NCI-H2196 (cell line): ENCODE results near the gene MKRN2OS.

Source experiments
- DNase-seq: peaks from one replicate; lab custom pipeline; 2025; ENCODE audit not compliant: unreplicated experiment; lab: John Stamatoyannopoulos, UW

The MKRN2OS gene, protein sequence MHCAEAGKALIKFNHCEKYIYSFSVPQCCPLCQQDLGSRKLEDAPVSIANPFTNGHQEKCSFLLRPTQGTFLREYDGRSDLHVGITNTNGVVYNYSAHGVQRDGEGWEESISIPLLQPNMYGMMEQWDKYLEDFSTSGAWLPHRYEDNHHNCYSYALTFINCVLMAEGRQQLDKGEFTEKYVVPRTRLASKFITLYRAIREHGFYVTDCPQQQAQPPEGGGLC

DNA sequence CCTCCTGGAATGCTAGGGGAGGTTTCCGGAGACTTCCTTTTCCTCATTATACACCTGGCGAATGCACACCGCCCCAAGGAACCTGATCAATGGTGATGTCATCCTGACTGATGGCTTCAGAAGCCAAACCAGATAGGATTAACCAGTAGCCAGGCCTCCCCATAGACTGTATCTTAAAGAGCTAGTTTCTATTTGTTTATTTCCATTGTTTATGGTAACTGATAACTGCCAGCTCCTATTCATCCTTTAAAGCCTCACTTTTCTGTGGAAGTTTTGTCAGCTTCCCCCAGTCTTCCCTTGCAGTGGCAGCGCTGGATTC lies at the start of gene MKRN2OS:
TSS of gene MKRN2OS (minus strand) at position 27 of the 319 bp plus-strand sequence. CDS start 35 bp downstream, outside the sequence.
- peak; percentile 8 for DNase-seq

DNA sequence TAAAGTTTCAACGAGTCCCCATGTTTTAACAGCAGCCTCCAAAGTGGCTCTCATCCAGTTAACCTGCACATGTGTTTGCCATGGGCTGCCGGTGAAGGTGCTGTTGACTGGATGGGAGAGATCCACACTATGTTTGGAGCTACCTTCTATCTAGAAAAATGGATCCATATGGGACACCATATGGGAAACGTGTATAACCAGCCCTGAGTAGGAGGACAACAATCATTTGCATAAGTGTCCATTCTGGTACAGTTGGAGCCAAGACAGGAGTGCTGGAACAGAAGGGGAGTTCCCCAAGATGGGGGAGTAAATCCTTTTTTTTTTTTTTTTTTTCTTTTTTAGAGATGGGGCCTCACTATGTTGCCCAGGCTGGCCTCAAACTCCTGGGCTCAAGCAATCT lies 48.2 kb upstream of the MKRN2OS start:
- DNase-seq, result no peak

DNA sequence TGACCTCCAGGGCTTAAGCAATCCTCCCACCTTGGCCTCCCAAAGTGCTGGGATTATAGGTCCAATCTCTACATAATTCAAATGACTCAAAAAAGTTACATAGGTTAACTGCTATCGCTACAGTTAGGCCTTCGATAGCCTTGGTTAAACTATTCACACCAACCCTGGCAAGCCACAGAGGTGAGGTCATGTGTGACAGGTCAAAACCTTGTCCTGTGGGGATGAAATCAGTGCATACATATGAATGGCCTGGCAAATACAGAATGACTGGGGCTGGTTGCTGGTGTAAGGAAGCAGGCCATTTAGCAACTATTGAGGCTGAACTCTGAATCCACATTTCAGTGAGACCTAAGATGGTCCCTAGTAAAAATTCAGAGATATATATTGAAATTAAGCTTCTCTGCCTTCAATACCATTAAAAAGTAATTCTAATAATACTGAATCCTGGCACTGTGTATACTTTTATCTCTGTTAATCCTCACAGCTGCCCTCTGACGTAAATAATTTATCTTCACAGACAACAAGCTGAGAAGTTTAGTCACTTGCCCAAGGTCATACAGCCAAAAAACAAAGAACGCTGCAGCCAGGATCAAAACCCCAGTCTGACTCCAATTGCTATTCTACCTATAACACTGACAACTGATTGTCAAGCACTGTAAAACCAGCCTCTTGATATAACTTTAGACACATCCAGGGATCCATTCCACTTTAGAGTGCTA lies 46.9 kb upstream of the MKRN2OS start:
- DNase-seq, result no peak

DNA sequence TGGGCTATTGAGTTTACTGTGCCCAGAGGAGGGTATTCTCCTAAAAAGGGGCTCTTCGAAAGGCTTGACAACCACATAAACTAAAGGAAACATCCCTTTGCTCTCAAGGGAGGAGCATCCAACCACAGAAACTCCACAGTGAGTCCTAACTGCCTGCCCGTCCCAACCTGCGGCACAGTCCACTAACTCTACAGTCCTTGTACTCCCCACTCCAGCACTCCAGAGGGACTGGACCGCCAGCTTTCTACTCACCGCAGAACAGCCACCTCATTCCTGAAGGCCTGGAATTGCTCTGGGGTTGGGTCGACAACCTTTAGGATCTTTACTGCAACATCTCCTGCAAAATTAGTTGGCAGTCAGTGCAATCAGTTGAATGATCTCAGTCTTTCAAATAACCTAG lies 46.2 kb upstream of the MKRN2OS start:
- DNase-seq, result no peak

DNA sequence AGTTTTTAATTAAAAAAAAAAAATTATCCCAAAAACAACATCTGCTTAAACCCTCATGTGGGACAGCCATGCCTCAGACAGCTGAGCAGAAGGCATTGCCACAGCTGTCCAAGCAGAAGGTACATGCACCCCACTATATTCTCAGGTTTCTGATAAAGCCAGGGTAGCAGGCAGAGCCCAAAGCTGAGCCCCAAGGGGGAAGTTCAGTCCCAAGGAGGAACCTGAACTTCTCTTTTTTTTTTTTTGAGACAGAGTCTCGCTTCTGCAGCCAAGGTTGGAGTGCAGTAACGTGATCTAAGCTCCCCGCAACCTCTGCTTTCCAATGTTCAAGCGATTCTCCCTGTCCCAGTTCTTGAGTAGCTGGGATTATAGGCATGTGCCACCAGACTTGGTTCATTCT lies 44.8 kb upstream of the MKRN2OS start:
- no peak for DNase-seq

DNA sequence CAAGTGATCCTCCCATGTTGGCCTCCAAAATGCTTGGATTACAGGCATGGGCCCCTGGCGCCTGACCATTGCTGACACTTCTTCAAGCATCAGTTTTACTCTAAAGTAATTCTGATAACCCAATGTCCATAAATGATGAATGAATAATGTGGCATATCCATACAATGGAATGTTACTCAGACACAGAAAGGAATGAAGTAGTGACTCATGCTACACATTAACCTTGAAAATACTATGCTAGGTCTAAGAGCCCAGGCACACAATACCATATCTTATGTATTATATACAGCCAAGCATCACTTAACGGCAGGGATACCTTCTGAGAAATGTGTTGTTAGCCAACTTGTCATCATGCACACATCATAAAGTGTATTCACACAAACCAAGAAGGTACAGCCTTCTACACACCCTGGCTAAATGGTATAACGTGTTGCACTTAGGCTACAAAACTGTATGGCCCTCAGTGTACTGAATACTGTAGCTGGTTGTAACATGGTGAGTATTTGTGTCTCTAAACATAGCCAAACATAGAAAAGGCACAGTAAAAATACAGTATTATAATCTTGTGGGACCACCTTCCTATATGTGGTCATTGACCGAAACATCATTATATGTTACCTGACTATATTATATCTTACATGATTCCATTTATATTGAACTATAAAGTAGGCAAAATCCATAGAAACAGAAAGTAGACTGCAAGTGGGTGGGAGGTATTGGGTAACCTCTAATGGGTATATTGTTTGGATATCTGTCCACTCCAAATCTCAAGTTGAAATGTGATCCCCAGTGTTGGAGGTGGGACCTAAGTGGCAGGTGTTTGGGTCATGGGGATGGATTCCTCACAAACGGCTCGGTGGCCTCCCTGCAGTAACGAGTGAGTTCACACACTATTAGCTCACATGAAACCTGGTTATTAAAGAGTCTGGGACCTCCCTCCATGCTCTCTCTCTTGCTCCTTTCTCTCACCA lies 43.0 kb upstream of the MKRN2OS start:
- peak; percentile 30 for DNase-seq

DNA sequence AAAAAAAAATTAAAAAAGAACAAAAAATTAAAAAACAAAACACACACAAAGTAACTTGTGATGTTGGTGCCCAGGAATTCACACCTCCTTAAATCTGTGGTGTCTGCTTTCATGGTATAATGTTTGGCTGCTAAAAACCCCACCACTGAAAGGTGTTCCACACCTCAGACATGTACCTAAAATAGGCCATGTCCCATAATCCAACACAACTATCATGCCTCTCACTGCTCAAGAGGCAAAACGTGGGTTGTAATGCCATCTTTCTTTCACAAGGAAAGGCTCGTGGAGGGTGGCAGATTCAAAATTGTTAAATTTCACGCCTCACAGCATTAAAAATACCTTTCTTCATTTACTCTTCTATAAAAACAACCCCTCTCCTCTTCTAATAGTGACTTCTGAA lies 41.1 kb upstream of the MKRN2OS start:
- no peak for DNase-seq

DNA sequence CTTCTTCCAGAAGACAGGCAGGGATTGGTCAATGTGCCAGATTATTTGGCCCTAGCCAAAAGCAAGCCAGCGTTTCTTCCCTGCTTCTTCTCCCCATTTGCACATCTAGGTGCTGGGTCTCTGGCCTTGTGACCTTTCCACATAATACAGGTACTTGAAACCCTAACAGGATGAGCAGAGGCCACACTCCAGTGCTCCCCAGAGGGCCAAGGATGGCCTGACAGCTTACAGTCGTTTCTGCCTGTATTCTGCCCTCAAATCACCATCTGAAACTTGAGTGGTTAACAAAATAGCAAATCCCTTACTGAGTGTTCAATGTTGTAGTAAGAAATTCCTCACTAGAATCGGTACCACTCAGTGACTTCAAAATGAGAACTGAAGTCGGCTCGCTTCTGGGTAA lies 40.7 kb upstream of the MKRN2OS start:
- no peak for DNase-seq

DNA sequence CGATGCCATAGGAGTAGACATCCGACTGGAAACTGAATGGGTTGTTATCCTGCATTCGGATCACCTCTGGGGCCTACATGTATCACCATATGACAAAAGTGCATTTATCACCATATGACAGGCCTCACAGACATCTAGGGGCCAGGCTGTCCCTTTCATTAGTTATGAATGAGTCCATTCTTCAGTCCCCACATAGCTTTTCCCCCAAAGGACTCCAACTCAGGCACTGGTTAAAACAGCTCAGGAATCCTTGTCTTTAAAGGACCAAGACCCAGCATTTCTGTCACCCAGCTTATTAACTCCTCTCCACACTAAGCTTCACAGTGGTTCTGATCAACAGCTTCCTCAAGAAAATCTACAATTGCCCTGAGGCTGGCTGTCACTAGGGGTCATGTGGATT lies 39.9 kb upstream of the MKRN2OS start:
- no peak for DNase-seq

DNA sequence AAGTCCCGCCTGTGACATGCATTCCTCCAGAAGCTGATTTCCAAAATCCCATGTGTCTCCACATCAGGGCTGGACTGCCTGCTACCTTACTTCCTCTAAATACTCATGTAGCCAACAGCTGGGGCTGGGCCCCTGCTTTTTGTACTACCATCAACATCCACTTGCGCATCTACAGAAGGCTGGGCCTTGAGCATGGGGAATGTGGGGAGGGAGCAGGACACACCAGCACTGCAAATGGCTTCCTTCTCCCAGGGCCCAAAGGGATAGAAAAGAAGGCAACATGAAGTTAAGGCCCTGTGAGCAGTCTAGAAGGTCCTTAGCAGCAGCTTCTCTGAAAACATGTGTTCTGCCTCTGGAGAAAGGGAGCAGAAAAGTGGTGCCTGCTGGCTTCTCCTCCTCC lies 38.8 kb upstream of the MKRN2OS start:
- DNase-seq, result no peak

DNA sequence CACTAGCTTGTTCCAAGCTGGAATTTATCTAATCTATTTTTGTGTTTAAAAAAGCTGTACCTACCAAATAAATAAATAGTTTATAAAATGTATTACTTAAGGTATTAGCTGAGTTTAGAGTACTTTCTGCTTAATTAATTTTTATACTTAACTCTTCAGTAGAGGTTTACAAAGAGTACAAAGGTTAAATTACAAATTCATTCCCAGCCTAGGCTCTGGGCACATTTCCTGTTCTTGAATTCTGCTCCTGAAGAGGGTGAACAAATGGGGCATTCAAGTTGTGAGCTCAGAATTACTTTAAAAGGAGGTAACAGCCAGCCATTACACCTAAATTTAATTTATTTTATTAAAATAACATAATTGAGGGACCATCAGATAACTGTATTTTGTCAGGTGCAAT lies 38.0 kb upstream of the MKRN2OS start:
- DNase-seq, result no peak

DNA sequence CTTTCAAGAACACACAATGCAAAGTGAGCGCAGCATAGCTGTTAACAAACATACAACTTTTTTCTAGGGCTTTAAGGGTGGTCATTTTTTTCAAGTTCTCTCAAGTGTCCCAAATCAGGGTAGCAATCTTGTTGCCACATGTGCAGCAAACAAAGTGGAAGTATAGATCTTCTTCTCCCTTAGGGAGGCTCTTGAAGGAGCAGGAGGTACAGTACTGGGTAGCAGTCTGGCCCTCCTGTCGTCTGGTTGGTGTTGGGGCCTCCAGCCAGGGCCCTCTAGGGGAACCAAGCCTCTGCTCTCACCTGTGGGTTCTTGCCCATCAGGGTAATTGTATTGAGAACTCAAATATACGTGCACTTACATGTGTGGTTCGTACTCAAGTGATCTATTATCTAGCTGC lies 37.4 kb upstream of the MKRN2OS start:
- DNase-seq, result no peak

DNA sequence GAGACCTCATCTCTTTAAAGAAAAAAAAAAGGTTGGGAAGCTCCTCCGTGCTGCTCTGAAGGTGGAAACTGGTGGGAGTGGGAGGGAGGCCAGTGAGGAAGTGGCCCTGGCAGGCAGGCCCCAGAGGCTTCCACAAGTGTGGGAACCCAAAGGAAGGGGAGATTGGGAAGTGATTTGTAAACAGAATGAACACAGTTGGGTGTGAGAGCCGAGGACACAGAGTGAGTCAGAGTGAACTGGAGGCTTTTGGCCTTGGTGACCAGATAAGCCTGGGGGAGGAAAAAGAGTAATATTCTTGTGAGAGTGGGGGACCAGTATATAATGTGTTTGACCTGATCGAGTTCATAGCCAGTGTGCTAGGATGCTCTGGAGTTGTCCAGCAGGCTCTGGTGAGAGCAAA lies 34.6 kb upstream of the MKRN2OS start:
- no peak for DNase-seq

DNA sequence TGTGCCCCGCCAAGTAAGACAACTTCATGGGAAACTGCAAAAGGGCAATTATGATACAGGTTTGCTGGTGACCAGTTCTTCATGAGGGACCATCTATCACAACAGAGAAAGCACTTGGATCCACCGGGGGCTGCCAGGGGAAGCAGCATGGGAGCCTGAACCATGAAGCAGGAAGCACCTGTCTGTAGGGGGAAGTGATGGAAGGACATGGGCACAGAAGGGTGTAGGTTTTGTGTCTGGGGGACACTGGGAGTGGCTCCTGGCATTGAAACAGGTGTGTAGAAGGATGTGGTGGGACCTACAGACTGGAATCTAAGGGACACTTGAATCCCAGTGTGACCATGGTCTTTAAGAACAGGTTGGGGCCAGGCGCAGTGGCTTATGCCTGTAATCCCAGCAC lies 34.2 kb upstream of the MKRN2OS start:
- no peak for DNase-seq

DNA sequence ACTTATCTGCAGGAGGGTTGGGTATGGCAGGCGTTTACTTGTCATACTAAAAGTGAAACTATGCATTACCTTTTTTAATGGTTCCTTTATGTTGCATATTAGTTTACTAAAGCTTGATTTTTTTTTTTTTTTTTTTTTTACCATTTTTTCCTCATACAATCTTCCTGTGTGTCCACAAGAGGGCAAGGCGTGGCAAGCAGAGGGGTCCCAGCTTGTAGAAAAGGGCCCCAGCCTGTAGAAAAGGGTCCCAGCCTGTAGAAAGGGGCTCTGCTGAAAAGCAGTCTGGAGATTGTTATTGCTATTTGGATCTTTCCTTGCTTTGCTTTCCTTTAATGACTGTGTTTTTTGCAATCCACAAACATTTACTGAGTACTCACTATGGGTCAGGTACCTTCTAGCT lies 33.4 kb upstream of the MKRN2OS start:
- no peak for DNase-seq

DNA sequence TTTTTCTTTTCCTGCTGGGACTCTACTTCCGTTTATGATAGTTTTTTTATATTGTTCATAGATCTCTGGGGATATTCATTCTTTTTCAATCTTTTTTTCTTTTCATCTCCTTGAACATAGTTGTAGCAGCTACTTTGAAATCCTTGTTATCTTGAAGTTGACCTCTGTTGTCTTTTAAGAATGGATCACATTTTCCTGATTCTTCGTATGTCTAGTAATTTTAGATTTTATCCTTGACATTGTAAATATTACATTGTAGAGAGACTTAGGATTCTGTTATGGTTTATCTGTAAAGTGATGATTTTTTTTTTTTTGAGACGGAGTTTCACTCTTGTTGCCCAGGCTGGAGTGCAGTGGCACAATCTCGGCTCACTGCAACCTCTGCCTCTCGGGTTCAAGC lies 32.1 kb upstream of the MKRN2OS start:
- DNase-seq, result no peak

DNA sequence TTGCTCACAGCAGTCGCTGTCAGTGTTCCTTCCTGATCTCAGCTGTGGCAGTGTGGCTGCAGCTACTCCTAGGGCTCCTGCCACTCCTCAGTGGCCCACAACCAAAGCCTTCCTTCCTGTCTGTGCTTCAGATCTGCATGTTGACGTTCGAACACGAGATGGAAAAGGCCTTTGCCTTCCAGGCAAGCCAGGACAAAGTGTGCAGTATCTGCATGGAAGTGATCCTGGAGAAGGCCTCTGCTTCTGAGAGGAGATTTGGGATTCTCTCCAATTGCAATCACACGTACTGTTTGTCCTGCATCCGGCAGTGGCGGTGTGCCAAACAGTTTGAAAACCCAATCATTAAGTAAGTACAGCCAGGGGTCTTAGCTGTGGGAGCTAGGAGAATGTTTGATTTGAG lies 29.4 kb upstream of the MKRN2OS start:
- no peak for DNase-seq

DNA sequence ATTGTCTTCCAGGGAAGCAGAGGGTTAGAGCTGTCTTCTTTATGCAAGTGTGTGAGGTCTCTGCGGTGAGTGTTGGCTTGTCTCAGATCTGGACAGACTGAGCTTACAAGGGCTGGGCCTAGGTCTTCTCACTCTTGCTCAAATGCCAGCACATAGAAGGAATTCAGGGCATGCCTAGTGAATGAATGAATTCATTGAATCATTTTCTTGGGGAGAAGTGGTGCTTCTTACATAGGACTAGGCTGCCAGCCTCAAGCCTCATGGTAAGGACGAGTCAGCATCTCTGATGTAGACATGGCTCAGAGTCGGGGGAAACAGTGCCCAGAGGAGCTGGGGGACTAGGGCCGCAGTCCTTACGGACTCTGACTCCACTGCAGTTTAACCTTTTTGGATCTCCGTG lies 28.8 kb upstream of the MKRN2OS start:
- no peak for DNase-seq

DNA sequence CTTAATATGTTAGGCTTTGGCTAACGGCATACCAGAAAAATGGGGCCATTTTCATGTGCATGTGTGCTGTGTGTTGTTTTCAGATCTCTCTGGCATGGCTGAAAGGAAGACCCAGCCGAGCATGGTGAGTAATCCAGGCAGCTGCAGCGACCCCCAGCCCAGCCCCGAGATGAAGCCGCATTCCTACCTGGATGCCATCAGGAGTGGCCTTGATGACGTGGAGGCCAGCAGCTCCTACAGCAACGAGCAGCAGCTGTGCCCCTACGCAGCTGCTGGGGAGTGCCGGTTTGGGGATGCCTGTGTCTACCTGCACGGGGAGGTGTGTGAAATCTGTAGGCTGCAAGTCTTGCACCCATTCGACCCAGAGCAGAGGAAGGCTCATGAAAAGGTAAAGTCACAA lies 26.7 kb upstream of the MKRN2OS start:
- DNase-seq, result no peak

DNA sequence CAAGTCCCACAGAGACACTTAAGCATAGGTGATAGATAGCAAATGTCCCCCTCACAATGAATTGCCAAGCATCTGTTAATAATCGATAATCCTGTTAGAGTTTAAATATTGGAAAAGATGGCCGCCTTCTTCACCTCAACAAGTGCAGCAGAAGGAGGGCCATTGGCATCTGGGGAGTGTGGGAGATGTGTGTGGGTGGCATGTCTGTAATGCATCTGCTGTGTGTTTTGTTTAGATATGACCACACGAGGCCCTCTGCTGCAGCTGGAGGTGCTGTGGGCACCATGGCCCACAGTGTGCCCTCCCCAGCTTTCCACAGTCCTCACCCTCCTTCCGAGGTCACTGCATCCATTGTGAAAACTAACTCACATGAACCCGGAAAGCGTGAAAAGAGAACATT lies 24.5 kb upstream of the MKRN2OS start:
- DNase-seq, result no peak

DNA sequence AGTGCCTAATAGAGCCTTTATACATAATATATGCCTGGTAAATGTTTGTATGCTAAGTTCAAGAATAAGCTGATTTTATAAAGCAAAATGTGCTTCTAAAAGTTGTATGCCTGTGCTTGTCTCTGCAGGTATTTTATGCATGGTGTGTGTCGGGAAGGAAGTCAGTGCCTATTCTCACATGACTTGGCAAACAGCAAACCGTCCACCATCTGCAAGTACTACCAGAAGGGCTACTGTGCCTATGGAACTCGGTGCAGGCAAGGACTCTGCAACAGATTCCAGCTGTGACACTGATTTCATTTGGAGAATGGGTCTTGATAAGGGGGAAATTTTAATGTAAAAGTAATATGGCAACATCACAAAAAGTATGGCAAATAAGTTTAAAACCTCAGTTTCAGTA lies 23.4 kb upstream of the MKRN2OS start:
- DNase-seq, result no peak

DNA sequence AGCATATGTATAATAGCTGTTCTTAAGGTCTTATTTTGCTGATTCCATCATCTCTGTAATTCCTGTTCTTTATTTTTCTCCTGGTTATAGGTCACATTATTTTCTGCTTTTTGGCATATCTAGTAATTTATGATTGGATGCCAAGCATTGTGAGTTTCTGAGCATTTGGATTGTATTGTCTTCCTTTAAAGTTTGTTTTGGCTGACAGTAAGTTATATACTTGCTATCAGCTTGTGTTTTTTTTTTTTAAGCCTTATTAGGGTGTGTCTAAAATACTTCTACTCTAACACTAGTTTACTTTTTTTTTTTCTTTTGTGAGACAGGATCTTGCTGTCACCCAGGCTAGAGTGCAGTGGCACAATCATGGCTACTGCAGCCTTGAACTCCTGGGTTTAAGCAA lies 21.7 kb upstream of the MKRN2OS start:
- DNase-seq, result no peak
